HCT116 (cell line): ENCODE measurements around the gene SNN. TPM values are rescaled to one million over a fixed set of nuclear protein-coding genes. Genes with fewer than 3 reads are reported as not detected.

Experiments used
- CTCF ChIP-seq, 3 experiments: fragments of 200-600 bp in 1 of 3; sonication (generic) in 1 of 3; IDR thresholded peaks in 2 of 3; conservative IDR thresholded peaks in 1 of 3; 2 replicates each; pipeline ENCODE4 v1.5.1; 2012 to 2017; ENCODE audit warnings: low read depth in 2 of 3, low read length in 2 of 3, antibody characterized with exemption in 1 of 3, borderline replicate concordance in 1 of 3, control low read depth in 1 of 3, mild to moderate bottlenecking in 1 of 3, mixed read lengths in 1 of 3, mixed run types in 1 of 3, moderate library complexity in 1 of 3; ENCODE audit not compliant: insufficient read depth in 1 of 3
- ELF1 ChIP-seq: IDR thresholded peaks from 2 replicates; pipeline ENCODE4 v1.6.1; 2012; ENCODE audit warnings: low read depth, borderline replicate concordance
- EZH2 ChIP-seq: fragments of 200-600 bp; sonication (generic); IDR thresholded peaks from 2 replicates; pipeline ENCODE4 v1.6.1; 2017; ENCODE audit warnings: antibody characterized with exemption, mixed run types
- JUND ChIP-seq: IDR thresholded peaks from 2 replicates; pipeline ENCODE4 v1.6.1; 2012
- POLR2A ChIP-seq: IDR thresholded peaks from 2 replicates; pipeline ENCODE4 v1.7.0; 2011; ENCODE audit warnings: borderline replicate concordance; ENCODE audit not compliant: insufficient read depth, insufficient read length; ENCODE audit errors: extremely low read depth
- POLR2AphosphoS5 ChIP-seq: IDR thresholded peaks from 2 replicates; pipeline ENCODE4 v1.6.1; 2011; ENCODE audit warnings: mild to moderate bottlenecking, low read depth, low read length, moderate library complexity
- RAD21 ChIP-seq: IDR thresholded peaks from 2 replicates; pipeline ENCODE4 v1.6.1; 2012; ENCODE audit warnings: low read depth, mild to moderate bottlenecking
- SIN3A ChIP-seq: IDR thresholded peaks from 2 replicates; pipeline ENCODE4 v1.6.1; 2012; ENCODE audit warnings: low read depth
- TCF7L2 ChIP-seq: IDR thresholded peaks from 2 replicates; pipeline ENCODE4 v1.7.0; 2011; ENCODE audit warnings: borderline replicate concordance, inconsistent platforms; ENCODE audit not compliant: insufficient read depth, insufficient read length; ENCODE audit errors: extremely low read depth
- YY1 ChIP-seq: IDR thresholded peaks from 2 replicates; pipeline ENCODE4 v1.6.1; 2011; ENCODE audit warnings: low read length, low read depth, moderate library complexity, mild to moderate bottlenecking; ENCODE audit not compliant: insufficient replicate concordance; ENCODE audit errors: extremely low read depth
- total RNA-seq: library from RNA; stranded (reverse); gene quantifications from one replicate; pipeline ENCODE4 v1.2.1, GENCODE V29; 2021; ENCODE audit not compliant: unreplicated experiment
- TF ChIP-seq, protein P1 (sequence below): IDR thresholded peaks from 2 replicates; pipeline ENCODE4 v1.6.1; 2011; ENCODE audit warnings: mild to moderate bottlenecking, low read length, moderate library complexity; ENCODE audit not compliant: insufficient replicate concordance; ENCODE audit errors: extremely low read depth

SNN gene
- total RNA-seq, 1 experiment from 2014 or later, result 12.2 TPM

DNA sequence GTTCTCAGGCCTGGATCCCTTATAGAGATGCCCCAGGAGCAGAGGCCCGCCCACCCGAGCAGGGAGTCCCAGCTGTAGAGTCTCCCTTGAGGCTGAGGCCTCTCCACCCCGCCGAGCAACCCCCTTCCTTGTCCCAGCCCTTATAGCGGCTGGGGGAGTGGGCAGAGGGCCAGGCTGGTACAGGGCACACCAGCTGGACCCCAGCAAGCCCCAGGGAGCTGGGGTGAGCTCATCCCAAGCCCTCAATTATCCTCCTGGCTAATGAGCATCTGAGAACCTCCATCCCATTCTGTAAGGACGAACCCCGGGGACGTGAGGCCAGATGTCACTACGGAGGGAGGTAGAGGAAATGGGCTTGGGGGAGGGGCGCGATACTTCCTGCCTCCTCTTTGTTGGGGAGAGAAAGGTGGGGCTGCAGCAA, 3.2 kb upstream of the SNN start (continued):
- TF ChIP-seq, protein P1, sequence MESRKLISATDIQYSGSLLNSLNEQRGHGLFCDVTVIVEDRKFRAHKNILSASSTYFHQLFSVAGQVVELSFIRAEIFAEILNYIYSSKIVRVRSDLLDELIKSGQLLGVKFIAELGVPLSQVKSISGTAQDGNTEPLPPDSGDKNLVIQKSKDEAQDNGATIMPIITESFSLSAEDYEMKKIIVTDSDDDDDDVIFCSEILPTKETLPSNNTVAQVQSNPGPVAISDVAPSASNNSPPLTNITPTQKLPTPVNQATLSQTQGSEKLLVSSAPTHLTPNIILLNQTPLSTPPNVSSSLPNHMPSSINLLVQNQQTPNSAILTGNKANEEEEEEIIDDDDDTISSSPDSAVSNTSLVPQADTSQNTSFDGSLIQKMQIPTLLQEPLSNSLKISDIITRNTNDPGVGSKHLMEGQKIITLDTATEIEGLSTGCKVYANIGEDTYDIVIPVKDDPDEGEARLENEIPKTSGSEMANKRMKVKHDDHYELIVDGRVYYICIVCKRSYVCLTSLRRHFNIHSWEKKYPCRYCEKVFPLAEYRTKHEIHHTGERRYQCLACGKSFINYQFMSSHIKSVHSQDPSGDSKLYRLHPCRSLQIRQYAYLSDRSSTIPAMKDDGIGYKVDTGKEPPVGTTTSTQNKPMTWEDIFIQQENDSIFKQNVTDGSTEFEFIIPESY, result no peak
- TF ChIP-seq ELF1 (no peak), TCF7L2 (no peak), JUND (no peak), POLR2A (no peak), SIN3A (no peak), YY1 (no peak), RAD21 (no peak), POLR2AphosphoS5 (no peak), CTCF (IDR thresholded peaks at IDR 0.05 in 2 of 3, conservative IDR thresholded peaks at IDR 0.05 in 1 of 3; ENCODE audit: borderline replicate concordance in 1 of 3, insufficient read depth in 1 of 3, low read depth in 2 of 3, low read length in 2 of 3) (no peak), EZH2 (no peak)
